Measurements from ENCODE around the gene CHCHD6.

CHCHD6 gene

GRCh38 chr3:126826693-126827092, 122.7 kb downstream of the CHCHD6 start:
- no peak for DNase-seq (ENCODE audit: low spot score)

DNA sequence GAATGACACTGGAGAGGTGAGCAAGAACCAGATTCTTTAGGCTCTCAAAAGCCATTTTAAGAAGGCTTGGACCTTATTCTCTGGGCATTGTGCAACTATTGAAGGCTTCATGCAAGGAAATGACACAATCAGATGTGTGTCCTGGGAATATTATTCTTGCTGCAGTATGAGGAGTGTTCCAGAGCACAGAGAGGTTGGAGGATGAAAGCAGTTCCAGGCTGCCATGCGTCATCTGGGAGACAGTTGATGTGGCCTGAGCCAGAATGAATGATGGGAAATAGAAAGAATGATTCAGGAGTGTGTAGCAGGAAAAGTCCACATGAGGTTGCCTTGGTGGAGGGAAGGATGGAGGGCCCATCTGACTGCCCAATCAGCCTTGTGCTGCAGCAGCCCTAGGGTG, 123.1 kb downstream of the CHCHD6 start:
- no peak for DNase-seq (ENCODE audit: low spot score)

DNA sequence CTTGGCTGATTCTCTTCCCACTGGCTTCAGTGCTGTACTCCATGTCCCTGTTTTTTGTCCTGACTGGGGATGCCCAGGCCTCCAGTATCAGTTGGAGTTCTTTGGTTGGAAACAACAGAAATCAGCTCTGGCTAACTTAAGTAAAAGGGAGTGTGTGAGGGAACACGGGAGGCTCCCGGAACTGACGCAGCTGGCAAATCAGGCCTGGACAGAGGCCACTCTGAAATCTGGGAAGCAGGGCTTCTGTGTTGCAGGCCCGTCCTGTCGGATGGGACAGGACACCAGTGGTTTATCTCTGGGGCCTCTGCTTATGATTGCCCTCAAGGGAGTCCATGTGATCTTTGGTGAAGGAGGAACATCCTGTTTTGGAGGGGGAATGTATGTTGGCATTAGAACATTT, 124.3 kb downstream of the CHCHD6 start:
- no peak for DNase-seq (ENCODE audit: low spot score)

DNA sequence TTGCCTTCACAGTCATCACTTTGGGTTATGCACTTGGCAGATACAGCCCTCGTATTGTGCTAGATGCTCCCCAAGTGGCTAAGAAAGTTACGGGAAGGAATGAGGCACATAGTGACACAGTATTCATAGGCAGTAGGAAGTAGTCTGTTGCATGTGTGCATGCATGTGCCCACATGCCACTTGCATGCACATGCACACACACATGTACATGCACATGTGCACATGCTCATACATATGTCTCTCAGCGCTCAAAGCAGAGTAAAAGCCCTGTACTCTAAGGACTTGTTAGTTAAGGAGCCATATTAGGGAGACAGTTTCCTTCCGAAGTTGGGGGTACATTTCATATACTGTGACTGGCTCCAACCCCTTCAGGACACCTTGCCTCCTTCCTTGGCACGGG, 128.9 kb downstream of the CHCHD6 start:
- no peak for DNase-seq (ENCODE audit: low spot score)

- DNase-seq (ENCODE audit: low spot score) = no peak
Observed at GRCh38 chr3:126834596-126835471, 130.8 kb downstream of the CHCHD6 start.

GRCh38 chr3:126835472-126836219, 131.6 kb downstream of the CHCHD6 start:
- no peak for DNase-seq (ENCODE audit: low spot score)

GRCh38 chr3:126836220-126836860, 132.3 kb downstream of the CHCHD6 start:
- no peak for DNase-seq (ENCODE audit: low spot score)

DNA sequence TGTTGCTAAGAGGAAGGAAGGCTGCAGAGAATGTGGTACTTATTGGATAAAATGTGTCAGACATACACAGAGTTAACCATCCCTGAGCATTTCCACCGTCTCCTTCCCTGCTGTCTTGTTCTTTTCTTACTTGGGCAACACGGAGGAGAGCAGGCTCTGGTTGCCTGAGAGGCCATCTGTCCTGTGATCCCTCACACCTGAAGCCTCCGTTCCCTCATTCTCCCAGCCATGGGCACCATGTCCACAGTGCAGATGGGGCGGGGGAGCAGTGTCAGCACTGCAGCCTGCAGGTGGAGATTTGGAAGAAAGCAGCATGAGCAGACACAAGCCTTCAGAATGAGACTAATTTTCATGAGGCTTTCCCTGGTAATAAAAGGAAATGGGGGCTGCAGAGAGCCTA, 133.7 kb downstream of the CHCHD6 start:
- DNase-seq (ENCODE audit: low spot score) = no peak

- no peak for DNase-seq (ENCODE audit: low spot score)
Observed at GRCh38 chr3:126845920-126846715, 142.1 kb downstream of the CHCHD6 start.

DNA sequence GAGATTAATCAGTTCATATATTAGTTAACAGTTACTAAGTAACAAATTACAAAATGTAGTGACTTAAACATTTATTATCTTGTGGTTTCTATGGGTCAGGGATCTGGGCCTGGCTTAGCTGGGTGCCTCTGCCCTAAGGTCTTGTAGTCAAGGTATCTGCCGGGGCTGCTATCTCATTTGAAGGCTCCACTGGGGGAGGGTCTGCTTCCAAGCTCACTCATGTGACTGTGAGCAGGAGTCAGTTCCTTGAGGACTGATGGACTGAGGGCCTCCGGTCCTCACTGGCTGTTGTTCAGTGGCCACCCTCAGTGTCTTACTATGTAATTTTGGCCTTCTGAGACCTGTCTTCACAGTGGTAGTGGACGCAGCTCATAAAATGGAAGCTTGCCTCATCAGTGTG, 143.0 kb downstream of the CHCHD6 start:
- DNase-seq (ENCODE audit: low spot score) = no peak

DNA sequence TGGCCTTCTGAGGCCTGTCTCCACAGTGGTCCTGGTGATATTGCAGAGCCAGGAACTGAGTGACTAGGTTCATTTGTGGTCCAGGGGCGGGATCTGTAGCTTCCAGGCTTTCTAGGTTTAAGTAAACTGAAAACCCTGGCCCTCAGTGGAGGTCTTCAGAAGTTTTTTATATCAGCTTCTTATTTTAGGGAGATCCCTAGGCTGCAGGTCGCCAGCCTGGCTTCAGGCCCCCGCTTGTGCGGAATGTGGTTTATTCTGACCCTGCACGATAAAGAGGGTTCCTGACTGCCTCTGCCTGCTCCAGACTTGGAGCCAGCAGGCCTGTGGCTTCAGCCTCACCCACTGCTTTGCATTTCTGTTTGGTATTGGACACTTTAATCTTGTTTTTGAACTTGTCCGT, 145.0 kb downstream of the CHCHD6 start:
- DNase-seq (ENCODE audit: low spot score) = no peak

GRCh38 chr3:126849768-126850167, 145.7 kb downstream of the CHCHD6 start:
- no peak for DNase-seq (ENCODE audit: low spot score)

- no peak for DNase-seq (ENCODE audit: low spot score)
Observed at GRCh38 chr3:126850370-126851085, 146.5 kb downstream of the CHCHD6 start.

DNA sequence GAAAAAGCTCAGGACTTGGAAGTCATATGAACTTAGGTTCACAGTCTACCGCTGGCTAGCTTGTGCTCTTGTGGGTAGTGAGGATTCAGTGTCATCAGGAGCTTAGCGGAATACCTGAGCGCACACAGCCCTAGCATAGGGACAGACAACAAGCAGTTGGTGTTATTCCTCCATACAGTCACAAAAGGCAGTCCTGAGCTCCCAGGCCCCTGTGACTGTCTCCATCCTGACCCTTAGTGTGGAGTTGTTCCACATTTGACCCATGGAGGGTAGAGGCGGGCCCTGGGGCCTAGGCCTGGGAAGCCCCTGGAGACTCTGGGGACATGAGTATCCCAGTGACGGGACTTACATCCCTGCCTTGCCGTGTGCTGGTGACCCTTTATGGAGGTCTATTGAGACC, 147.3 kb downstream of the CHCHD6 start:
- no peak for DNase-seq (ENCODE audit: low spot score)

GRCh38 chr3:126851934-126852333, 147.9 kb downstream of the CHCHD6 start:
- DNase-seq (ENCODE audit: low spot score) = no peak

GRCh38 chr3:126852511-126852910, 148.5 kb downstream of the CHCHD6 start:
- no peak for DNase-seq (ENCODE audit: low spot score)

DNA sequence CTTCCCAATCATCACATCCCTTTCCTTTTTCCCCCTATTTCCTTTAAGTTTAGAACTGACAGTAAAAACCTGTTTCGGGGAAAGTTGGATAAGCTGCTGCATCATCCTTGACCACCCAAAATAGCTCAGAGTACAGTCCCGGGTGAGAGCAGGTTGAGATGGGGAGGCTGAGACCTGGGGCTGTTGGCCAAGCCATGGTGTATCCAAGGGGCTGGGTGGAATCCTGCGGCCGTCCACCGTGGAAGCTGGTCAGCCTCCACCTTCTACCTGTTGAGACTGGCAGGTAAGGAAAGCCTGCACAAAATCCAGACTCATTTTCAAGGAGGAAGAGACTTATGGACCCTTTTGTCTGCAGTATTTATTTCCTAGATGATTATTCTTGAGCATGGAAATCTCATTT, 150.6 kb downstream of the CHCHD6 start:
- DNase-seq (ENCODE audit: low spot score) = no peak

GRCh38 chr3:126855374-126855773, 151.3 kb downstream of the CHCHD6 start:
- no peak for DNase-seq (ENCODE audit: low spot score)

DNA sequence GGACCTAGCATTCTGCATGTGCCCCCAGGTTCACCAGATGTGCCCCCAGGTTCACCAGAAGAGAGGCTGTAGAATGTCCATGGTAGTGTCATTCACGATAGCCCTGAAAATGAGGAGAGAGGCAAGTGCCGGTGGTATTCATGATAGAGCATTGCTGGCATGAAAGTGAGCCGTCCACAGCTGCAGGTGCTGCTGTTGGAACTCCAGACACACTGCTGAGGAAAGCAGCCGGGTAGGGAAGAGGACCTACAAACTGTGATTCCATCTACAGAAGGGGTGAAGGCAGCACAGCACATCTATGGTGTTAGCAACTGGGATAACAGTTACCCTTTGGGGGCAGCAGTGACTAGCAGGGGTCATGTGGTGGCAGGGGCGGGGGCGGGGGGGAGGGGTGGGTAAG, 153.9 kb downstream of the CHCHD6 start:
- DNase-seq (ENCODE audit: low spot score) = no peak

GRCh38 chr3:126858401-126858800, 154.4 kb downstream of the CHCHD6 start:
- DNase-seq (ENCODE audit: low spot score) = no peak

DNA sequence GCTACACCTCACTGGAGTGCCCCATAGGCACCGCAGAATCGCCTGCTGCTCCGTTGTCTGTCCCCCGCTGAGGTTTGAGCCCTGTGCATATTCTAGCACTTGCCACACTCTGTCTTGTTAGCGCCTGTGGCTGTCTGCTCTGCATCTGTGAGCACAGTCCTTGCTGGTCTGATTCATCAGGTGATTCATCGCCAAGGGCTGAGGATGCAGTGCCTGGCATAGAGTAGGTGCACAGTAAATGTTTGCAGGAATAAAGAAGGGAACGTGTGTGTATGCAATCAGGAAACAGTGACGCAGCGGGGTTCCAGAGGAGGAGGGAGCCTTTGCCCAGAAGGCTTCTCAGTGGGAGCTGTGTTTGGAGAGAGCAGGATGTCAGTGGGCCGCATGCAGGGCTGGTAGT, 154.8 kb downstream of the CHCHD6 start:
- DNase-seq (ENCODE audit: low spot score) = no peak
